Spleen (tissue), 11 donors: ENCODE measurements around the gene DOK5. TPM values are rescaled to one million over a fixed set of nuclear protein-coding genes. Genes with fewer than 3 reads are reported as not detected.

ENCODE experiments used
- DNase-seq: peaks from one replicate; pipeline ENCODE4 v3.0.0-alpha.2; 2020
- H3K27ac ChIP-seq, 8 donors: fragments of 200-600 bp; sonication (generic) in 7 of 8; 1 replicate in 4 of 8; 2 replicates in 4 of 8; pipeline versions ENCODE4 v1.5.0 to v1.8.0; 2016 to 2021; ENCODE audit warnings: inconsistent platforms in 4 of 8, mild to moderate bottlenecking in 4 of 8, moderate library complexity in 1 of 8
- H3K27me3 ChIP-seq, 7 donors: fragments of 200-600 bp; sonication (generic) in 6 of 7; replicated peaks in 1 of 7; 1 replicate in 4 of 7; 2 replicates in 3 of 7; pipeline versions ENCODE4 v1.5.0 to v1.8.0; 2016 to 2021; ENCODE audit warnings: inconsistent platforms in 3 of 7, mild to moderate bottlenecking in 1 of 7
- H3K36me3 ChIP-seq, 6 donors: fragments of 200-600 bp; sonication (generic) in 5 of 6; 1 replicate in 4 of 6; 2 replicates in 2 of 6; pipeline versions ENCODE4 v1.5.0 to v1.8.0; 2016 to 2021; ENCODE audit warnings: inconsistent platforms in 2 of 6
- H3K4me1 ChIP-seq, 6 donors: fragments of 200-600 bp; sonication (generic) in 5 of 6; 1 replicate in 3 of 6; 2 replicates in 3 of 6; pipeline versions ENCODE4 v1.5.0 to v1.8.0; 2016 to 2021; ENCODE audit warnings: inconsistent platforms in 3 of 6
- H3K4me3 ChIP-seq, 8 donors: fragments of 200-600 bp; sonication (generic) in 7 of 8; 1 replicate in 4 of 8; 2 replicates in 4 of 8; pipeline versions ENCODE4 v1.5.0 to v1.8.0; 2016 to 2021; ENCODE audit warnings: inconsistent platforms in 4 of 8, mild to moderate bottlenecking in 4 of 8, moderate library complexity in 2 of 8
- H3K9me3 ChIP-seq, 8 donors: fragments of 200-600 bp; sonication (generic) in 7 of 8; 1 replicate in 4 of 8; 2 replicates in 4 of 8; pipeline versions ENCODE4 v1.5.0 to v1.8.0; 2016 to 2021; ENCODE audit warnings: inconsistent platforms in 4 of 8
- CTCF ChIP-seq, 11 experiments: fragments of 200-600 bp in 7 of 11; fragments of 450-650 bp in 4 of 11; sonication (generic) in 4 of 11; IDR thresholded peaks in 8 of 11; conservative IDR thresholded peaks in 3 of 11; 1 replicate in 7 of 11; 2 replicates in 4 of 11; pipeline versions ENCODE4 v1.4.0 to v1.8.0; 2016 to 2021; ENCODE audit warnings: antibody characterized with exemption in 11 of 11, inconsistent platforms in 4 of 11, mild to moderate bottlenecking in 1 of 11
- POLR2A ChIP-seq, 3 donors: fragments of 450-650 bp; IDR thresholded peaks; one replicate each; pipeline ENCODE4 v1.5.1; 2017; ENCODE audit warnings: antibody characterized with exemption in 3 of 3, mild to moderate bottlenecking in 1 of 3
- POLR2AphosphoS5 ChIP-seq, 3 donors: sonication (generic); formaldehyde crosslinking; IDR thresholded peaks; one replicate each; pipeline ENCODE4 v1.5.1; 2017; ENCODE audit warnings: antibody characterized with exemption in 3 of 3
- WGBS, 5 donors: extraction: QIAGEN DNeasy Blood & Tissue Kit in 3 of 5; methylation state at CpG; one replicate each; pipeline versions ENCODE4 v1.1.5 to v1.1.7; 2013 to 2018; 5-methylcytosine and 5-hydroxymethylcytosine counted together
- intact Hi-C: fragments of 100-400 bp; cut with DNase I; formaldehyde crosslinking; loops from one replicate; pipeline ENCODE4 v1.15.0; 2023; ENCODE audit warnings: low total_unique reads
- polyA plus RNA-seq, 3 donors: library from polyadenylated mRNA; stranded (reverse); fragments of 200-250 nt; gene quantifications; one replicate each; pipeline ENCODE4 v1.2.1, GENCODE V29; 2013
- total RNA-seq, 7 donors: library from RNA; depleted of rRNA in 3 of 7; stranded (reverse); fragments of >200 nt in 3 of 7; fragmentation: NEBNext Ultra II Directional in 4 of 7; extraction: Animal tissue kit (Norgen Biotek cat#: 25700) in 4 of 7; gene quantifications; one replicate each; pipeline versions ENCODE4 v1.1.0 to v1.2.1, GENCODE V29; 2016 to 2021
- donor health status: healthy with polysubstance abuse.
- donor health status: DM: no; HTN: no; CAD: no; lungs with moderate emphysema.
- donor health status: DM: no; HTN: no; CAD: no.
- donor health status: Bipolar disorder and iron deficiency.
- donor health status: healthy.
- donor health status: DM: no; HTN: no; CAD: no.
- donor health status: DM: yes; HTN: yes; CAD: no.

The DOK5 gene
- total and polyA plus RNA-seq, 10 donors, result 0.17 to 0.73 (median 0.53) TPM; not detected in 3

GRCh38 chr20:54506643-54507042 is 31.2 kb downstream of the DOK5 start:
- no peak overlapping the region for H3K27ac ChIP-seq
- no peak overlapping the region for H3K4me3 ChIP-seq
- H3K9me3 ChIP-seq, result no peaks in the 10 kb centered on the region
- TF ChIP-seq POLR2AphosphoS5 (IDR thresholded peaks at IDR 0.05) (no peak), CTCF (IDR thresholded peaks at IDR 0.05 in 8 of 11, conservative IDR thresholded peaks at IDR 0.05 in 3 of 11) (no peak), POLR2A (IDR thresholded peaks at IDR 0.05) (no peak)
- H3K4me1 ChIP-seq, result no peaks in the 10 kb centered on the region
- H3K27me3 ChIP-seq, result no peaks in the 10 kb centered on the region
- H3K36me3 ChIP-seq, result no peaks in the 10 kb centered on the region
- intact Hi-C loops, result no loop called here
- 91 to 98% (median 96%) methylated on average over 6 of the region's 6 CpGs for WGBS, 5 donors
- DNase-seq, result no peak

- no peak for DNase-seq
- H3K9me3 ChIP-seq, result peaks cover 0 to 8% (median 0%) of the 10 kb centered on the region in 8 donors
- H3K27me3 ChIP-seq, result no peaks in the 10 kb centered on the region
- intact Hi-C loops, result no loop called here
- TF ChIP-seq CTCF (IDR thresholded peaks at IDR 0.05 in 8 of 11, conservative IDR thresholded peaks at IDR 0.05 in 3 of 11) (no peak), POLR2AphosphoS5 (IDR thresholded peaks at IDR 0.05) (no peak), POLR2A (IDR thresholded peaks at IDR 0.05) (no peak)
- no peak overlapping the region for H3K27ac ChIP-seq
- no peaks in the 10 kb centered on the region for H3K36me3 ChIP-seq
- no peaks in the 10 kb centered on the region for H3K4me1 ChIP-seq
- no peak overlapping the region for H3K4me3 ChIP-seq
- WGBS, 5 donors, result 68 to 86% (median 73%) methylated on average over 6 to 7 of the region's 7 CpGs
Observed at GRCh38 chr20:54510541-54511129, 35.2 kb downstream of the DOK5 start.

- Histone ChIP-seq H3K4me1 (no peaks in the 10 kb centered on the region), H3K36me3 (no peaks in the 10 kb centered on the region), H3K9me3 (peaks cover 0 to 8% (median 0%) of the 10 kb centered on the region in 8 donors), H3K27ac (no peak overlapping the region), H3K27me3 (no peaks in the 10 kb centered on the region), H3K4me3 (no peak overlapping the region)
- no peak for DNase-seq
- no peak for TF ChIP-seq CTCF (IDR thresholded peaks at IDR 0.05 in 8 of 11, conservative IDR thresholded peaks at IDR 0.05 in 3 of 11)
- intact Hi-C loops, result no loop called here
- 64 to 90% (median 78%) methylated on average over 4 of the region's 4 CpGs for WGBS, 5 donors
Observed at GRCh38 chr20:54512694-54513093, 37.3 kb downstream of the DOK5 start.

GRCh38 chr20:54514028-54514607 is 38.7 kb downstream of the DOK5 start:
- Histone ChIP-seq H3K27me3 (no peaks in the 10 kb centered on the region), H3K4me1 (no peaks in the 10 kb centered on the region), H3K27ac (no peak overlapping the region), H3K4me3 (no peak overlapping the region), H3K9me3 (peaks cover 0 to 8% (median 0%) of the 10 kb centered on the region in 8 donors), H3K36me3 (no peaks in the 10 kb centered on the region)
- WGBS, 5 donors, result 64 to 74% (median 67%) methylated on average over 3 of the region's 3 CpGs
- no peak for DNase-seq
- TF ChIP-seq POLR2A (IDR thresholded peaks at IDR 0.05), result no peak
- TF ChIP-seq POLR2AphosphoS5 (IDR thresholded peaks at IDR 0.05), result no peak
- TF ChIP-seq CTCF (IDR thresholded peaks at IDR 0.05 in 8 of 11, conservative IDR thresholded peaks at IDR 0.05 in 3 of 11), result no peak
- intact Hi-C loops, result no loop called here
